HG03139 (cell line): ENCODE results near the gene PDZD2.
"Not testable (repeated sequence)": the region's sequence is repeated elsewhere in the genome, so short reads cannot be mapped to it uniquely, and the experiment has no call there.

Experiments used
- ATAC-seq: cut with Tn5 transposase; IDR thresholded peaks from one replicate; pipeline ENCODE4 v1.9.1; 2021; ENCODE audit not compliant: unreplicated experiment

PDZD2 gene

DNA sequence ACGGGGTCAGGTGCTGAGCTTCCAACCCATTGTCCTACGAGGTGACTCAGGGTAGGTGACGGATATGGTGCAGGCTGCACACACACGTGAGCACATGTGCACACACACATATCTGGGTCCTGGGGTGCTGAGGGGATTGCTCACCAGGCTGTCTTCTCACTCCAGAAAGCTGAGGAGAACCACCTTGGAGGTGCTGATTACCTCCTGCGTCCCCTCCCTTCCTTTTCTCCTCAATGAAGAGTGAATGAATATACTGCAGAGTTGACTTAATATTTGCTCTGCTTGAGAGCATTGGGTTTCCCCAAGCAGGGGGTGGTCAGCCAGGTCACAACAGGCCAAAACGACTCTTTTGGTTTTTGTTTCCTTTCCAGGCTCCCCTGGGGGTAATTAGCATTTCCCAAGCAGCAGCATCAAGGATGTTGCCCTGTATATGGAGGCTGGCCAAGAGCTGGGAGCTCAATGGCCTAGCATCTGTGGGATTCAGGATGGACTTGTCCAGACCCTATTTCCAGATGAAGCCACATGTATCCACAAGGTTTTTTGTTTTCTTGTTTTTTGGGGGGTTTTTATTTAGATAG is 49.7 kb downstream of the PDZD2 start:
- ATAC-seq, result no peak

GRCh38 chr5:31691408-31691807 is 52.5 kb downstream of the PDZD2 start:
- ATAC-seq, result not testable (repeated sequence)

- no peak for ATAC-seq
Measured at GRCh38 chr5:31692561-31693221, 53.8 kb downstream of the PDZD2 start.

DNA sequence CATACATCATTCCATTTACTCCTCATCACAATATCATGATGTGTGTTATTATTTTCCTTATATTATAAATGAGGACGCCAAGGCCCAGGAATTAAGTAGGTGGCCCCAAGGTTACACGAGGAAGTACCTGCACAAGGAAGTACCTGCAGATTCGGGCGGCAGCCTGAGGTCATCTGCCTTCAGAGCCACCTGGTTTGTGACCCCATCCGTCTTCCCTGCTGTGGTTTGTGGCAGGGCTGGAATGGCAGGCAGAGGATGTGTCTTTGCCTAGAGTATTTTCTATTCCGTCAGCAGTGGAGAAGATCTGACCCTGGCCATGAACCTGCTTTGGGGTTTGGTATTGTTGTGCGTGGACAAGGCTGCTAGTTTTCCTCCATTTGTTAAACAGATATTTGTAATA is 59.7 kb downstream of the PDZD2 start:
- no peak for ATAC-seq

DNA sequence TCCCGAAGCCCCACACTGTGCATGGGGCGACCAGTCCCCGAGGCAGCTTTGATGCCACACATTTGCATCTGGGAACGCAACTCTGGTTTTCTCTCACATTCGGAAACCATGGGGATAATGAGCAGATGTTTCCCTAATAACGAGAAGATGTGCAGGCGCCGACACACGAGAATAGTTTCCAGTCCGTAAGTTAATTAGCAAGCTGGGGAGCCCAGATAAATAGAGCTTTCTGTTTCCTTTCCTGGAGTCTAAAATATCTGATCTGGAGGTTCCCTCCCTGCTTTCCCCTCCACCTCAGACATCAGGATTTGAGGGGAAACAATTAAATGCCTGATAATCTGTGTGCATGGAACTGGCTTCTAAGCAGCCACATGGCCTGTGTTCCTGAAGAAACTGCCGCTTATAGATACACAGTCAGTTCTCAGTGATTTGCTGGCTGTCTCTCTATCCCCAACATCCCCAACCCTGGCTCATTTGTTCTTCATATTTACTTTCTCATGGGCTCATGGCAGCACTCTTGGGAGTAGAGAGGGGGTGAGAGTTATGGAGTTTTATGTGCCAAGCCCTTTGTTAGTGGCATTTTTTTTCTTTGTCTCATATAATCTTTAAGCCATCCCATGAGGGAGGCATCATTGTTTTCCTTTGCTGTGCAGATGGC is 62.8 kb downstream of the PDZD2 start:
- ATAC-seq, result no peak

DNA sequence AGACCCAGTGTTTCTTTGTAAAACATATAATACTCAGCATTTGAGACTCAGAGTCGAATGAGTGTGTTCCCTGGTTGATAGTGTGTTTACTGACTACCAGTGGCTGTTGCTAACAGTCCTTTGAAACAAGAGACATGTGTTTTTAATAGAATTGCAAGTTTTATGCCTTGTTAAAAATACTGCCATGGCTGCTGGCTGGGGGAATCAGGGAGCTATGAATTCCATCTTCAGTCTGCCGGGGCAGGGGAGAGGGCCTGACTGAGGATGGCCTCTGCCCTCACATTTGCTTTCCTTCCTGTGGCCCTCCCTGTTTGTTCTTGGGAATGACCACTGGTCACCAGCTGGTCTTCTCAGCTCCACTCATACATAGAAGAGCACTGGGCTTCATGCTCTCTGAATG is 63.8 kb downstream of the PDZD2 start:
- no peak for ATAC-seq

DNA sequence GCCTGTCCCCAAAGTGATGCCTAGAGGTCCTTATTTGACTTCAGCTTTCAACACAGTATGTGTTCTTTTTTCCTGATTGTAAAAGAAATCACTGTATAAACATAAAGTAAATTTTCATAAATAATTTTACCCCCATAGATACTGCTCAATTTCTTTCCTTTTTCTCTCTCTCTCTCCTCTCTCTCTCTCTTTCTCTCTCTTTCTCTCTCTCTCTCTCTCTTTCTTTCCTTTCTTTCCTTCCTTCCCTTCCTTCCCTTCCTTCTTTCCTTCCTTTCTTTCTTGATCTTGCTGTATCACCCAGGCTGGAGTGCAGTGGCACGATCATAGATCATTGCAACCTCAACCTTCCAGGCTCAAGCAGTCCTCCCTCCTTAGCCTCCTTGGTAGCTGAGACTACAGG is 64.8 kb downstream of the PDZD2 start:
- ATAC-seq, result no peak

DNA sequence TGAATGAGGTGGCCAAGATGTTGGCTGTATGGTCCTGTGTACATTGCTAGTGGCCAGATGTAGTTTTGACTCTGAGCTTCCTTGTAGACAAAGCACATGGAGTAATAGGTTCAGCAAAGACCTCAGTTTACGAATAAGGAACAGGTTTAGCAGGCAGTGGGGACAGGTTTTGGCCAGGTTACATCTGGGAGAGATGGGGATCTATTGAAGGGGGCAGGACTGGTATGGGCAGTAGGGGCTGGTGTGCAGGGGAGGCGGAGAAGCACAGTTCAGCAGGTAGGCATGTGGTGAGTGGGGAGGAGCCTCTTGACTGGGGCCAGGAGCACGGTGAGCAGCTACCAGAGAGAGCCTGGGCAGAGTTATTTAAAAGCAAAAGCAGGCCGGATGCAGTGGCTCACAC is 67.3 kb downstream of the PDZD2 start:
- ATAC-seq, result no peak

GRCh38 chr5:31707329-31707728 is 68.4 kb downstream of the PDZD2 start:
- ATAC-seq, result no peak

GRCh38 chr5:31708089-31708488 is 69.2 kb downstream of the PDZD2 start:
- no peak for ATAC-seq

DNA sequence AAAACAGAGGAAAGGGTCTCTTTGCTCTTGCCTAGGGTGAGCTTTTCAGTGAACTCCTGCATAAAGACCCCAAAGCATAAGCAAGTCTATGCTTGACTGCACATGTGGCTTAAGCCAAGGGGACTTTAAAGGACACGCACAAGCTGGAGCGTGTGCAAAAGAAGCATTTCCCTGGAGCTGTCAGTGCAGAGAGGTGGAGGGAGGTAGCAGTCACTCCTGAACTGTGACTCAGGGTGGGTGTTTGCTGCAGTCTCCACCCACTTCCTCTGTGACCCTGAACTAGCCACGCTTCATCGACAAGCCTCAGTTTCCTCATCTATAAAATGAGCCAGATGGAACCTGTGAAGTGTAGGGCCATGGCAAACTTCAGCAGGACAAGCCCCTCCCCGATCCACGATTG is 72.4 kb downstream of the PDZD2 start:
- ATAC-seq, result no peak

- no peak for ATAC-seq
Measured at GRCh38 chr5:31711935-31712592, 73.1 kb downstream of the PDZD2 start.

- no peak for ATAC-seq
Measured at GRCh38 chr5:31717561-31717960, 78.6 kb downstream of the PDZD2 start.

DNA sequence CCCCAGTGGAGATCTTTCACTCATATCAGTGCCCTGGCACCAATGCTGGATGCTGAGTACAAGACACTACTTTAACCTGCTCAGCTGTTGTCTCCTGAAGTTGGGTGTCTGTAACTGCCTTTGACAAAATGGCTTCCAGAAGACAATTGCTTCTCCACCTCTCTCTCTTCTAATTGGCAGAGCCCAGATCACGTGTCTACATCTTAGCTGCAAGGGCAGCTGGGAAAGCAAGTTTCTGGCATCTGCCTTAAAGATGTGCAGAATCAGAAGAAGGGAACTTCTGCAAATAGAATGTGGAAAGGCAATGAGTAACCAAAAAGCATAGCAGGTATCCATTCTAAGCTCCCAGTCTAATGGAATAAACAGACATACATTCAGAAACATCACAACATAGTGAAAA is 81.1 kb downstream of the PDZD2 start:
- ATAC-seq, result no peak

- no peak for ATAC-seq
Measured at GRCh38 chr5:31720811-31721345, 81.9 kb downstream of the PDZD2 start.

GRCh38 chr5:31722111-31722510 is 83.2 kb downstream of the PDZD2 start:
- ATAC-seq, result no peak

- no peak for ATAC-seq
Measured at GRCh38 chr5:31725996-31726395, 87.1 kb downstream of the PDZD2 start.

- no peak for ATAC-seq
Measured at GRCh38 chr5:31726952-31727351, 88.0 kb downstream of the PDZD2 start.

DNA sequence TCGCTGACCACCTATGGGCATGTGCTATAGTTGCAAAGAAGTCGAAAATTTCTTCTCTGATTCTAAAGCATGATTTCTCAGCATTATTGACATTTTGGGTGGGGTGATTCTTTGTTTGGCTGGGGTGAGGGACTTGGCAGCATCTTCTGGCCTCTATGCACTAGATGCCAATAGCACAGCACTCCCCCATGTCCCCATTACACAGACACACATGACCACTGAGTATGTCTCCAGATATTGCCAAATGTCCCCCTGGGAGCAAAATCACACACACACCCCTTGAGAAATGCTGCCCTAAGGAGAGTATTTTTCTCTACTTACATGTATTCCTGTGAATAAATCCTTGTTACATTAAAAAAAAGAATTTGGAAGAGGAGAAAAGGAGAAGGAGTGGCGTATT is 89.1 kb downstream of the PDZD2 start:
- ATAC-seq, result no peak

GRCh38 chr5:31728806-31729205 is 89.9 kb downstream of the PDZD2 start:
- not testable (repeated sequence) for ATAC-seq

DNA sequence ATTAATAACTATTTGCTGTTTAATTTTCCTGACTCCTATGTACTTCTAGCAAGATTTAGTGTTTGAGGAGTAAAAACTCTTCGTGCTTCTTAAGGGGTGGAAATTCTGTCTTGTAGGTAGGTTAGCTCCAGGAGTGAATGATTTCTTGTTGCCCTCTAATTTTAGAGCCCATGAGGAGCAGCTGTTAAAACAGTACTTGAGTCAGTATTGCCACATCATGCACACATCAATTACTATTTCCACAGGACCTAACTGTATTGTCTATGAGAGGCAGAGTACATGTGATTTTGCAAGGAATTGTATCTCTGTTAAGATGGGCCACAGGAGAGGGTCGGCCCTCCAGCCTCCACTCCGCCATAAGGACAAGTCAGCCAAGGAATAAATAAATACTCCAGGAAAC is 91.2 kb downstream of the PDZD2 start:
- ATAC-seq, result no peak

GRCh38 chr5:31731016-31731415 is 92.1 kb downstream of the PDZD2 start:
- no peak for ATAC-seq
